ENCODE measurements around the gene ASB6.

- TF ChIP-seq CTCF (IDR thresholded peaks at IDR 0.05) (no peak), POLR2A (IDR thresholded peaks at IDR 0.05) (no peak)
These were observed 2.8 kb downstream of the ASB6 start for GRCh38 chr9:129639034-129639630.
